HepG2 (cell line): Measurements from ENCODE around the gene GINS2. TPM values are rescaled to one million over a fixed set of nuclear protein-coding genes. Genes with fewer than 3 reads are reported as not detected.

Source experiments
- HOXA7 ChIP-seq: sonication (generic); formaldehyde crosslinking; IDR thresholded peaks from 2 replicates; pipeline ENCODE4 v1.8.1; 2022; ENCODE audit warnings: mild to moderate bottlenecking, missing genetic modification reagents, moderate library complexity
- HOXD1 ChIP-seq: sonication (generic); formaldehyde crosslinking; IDR thresholded peaks from 2 replicates; pipeline ENCODE4 v1.5.0; 2020; ENCODE audit warnings: missing genetic modification reagents
- KLF12 ChIP-seq: sonication (generic); formaldehyde crosslinking; IDR thresholded peaks from 2 replicates; pipeline ENCODE4 v1.4.0; 2020; ENCODE audit warnings: missing genetic modification reagents, borderline replicate concordance
- MAFG ChIP-seq: sonication (generic); formaldehyde crosslinking; IDR thresholded peaks from 2 replicates; pipeline ENCODE4 v1.5.1; 2020; ENCODE audit warnings: mild to moderate bottlenecking, missing genetic modification reagents
- MTF1 ChIP-seq: sonication (generic); formaldehyde crosslinking; IDR thresholded peaks from 2 replicates; pipeline ENCODE4 v1.5.0; 2020; ENCODE audit warnings: missing genetic modification reagents
- MYC ChIP-seq: sonication (generic); formaldehyde crosslinking; IDR thresholded peaks from 2 replicates; pipeline ENCODE4 v1.9.0; 2021; ENCODE audit warnings: missing genetic modification reagents, borderline replicate concordance
- NR1H2 ChIP-seq: sonication (generic); formaldehyde crosslinking; IDR thresholded peaks from 2 replicates; pipeline ENCODE4 v1.8.1; 2022; ENCODE audit warnings: low read depth, missing genetic modification reagents, borderline replicate concordance
- SP5 ChIP-seq: IDR thresholded peaks from 2 replicates; pipeline ENCODE4 v1.6.1; 2016; ENCODE audit warnings: low read depth, borderline replicate concordance
- ZBTB14 ChIP-seq: sonication (generic); formaldehyde crosslinking; IDR thresholded peaks from 2 replicates; pipeline ENCODE4 v1.4.0; 2020; ENCODE audit warnings: missing genetic modification reagents
- ZBTB33 ChIP-seq: sonication (generic); formaldehyde crosslinking; IDR thresholded peaks from 2 replicates; pipeline ENCODE4 v1.4.0; 2020; ENCODE audit warnings: missing genetic modification reagents
- ZFP36L2 ChIP-seq: sonication (generic); formaldehyde crosslinking; IDR thresholded peaks from 2 replicates; pipeline ENCODE4 v1.4.0; 2020; ENCODE audit warnings: missing genetic modification reagents
- ZFP62 ChIP-seq: sonication (generic); formaldehyde crosslinking; IDR thresholded peaks from 2 replicates; pipeline ENCODE4 v1.4.0; 2020; ENCODE audit warnings: missing genetic modification reagents
- ZNF101 ChIP-seq: sonication (generic); formaldehyde crosslinking; IDR thresholded peaks from 2 replicates; pipeline ENCODE4 v1.4.0; 2020; ENCODE audit warnings: mild to moderate bottlenecking, low read depth, missing genetic modification reagents, borderline replicate concordance
- ZNF407 ChIP-seq: sonication (generic); formaldehyde crosslinking; IDR thresholded peaks from one replicate; pipeline ENCODE4 v1.5.1; 2020; ENCODE audit warnings: mild to moderate bottlenecking, missing genetic modification reagents; ENCODE audit errors: not compliant biosample characterization
- ZNF441 ChIP-seq: sonication (generic); formaldehyde crosslinking; IDR thresholded peaks from 2 replicates; pipeline ENCODE4 v1.7.0; 2021; ENCODE audit warnings: missing genetic modification reagents, borderline replicate concordance
- ZNF501 ChIP-seq: sonication (generic); formaldehyde crosslinking; IDR thresholded peaks from 2 replicates; pipeline ENCODE4 v1.5.1; 2020; ENCODE audit warnings: mild to moderate bottlenecking, moderate library complexity, missing genetic modification reagents
- ZNF616 ChIP-seq: sonication (generic); formaldehyde crosslinking; IDR thresholded peaks from 2 replicates; pipeline ENCODE4 v1.5.0; 2020; ENCODE audit warnings: low read depth, mild to moderate bottlenecking, missing genetic modification reagents
- polyA plus RNA-seq, 8 experiments: library from polyadenylated mRNA; depleted of rRNA in 3 of 8; stranded (reverse) in 7 of 8; unstranded in 1 of 8; fragments of >200 nt; fragmentation: Illumina TruSeq in 4 of 8; extraction: Trizol in 4 of 8; gene quantifications; 2 replicates each; pipeline versions ENCODE4 v1.2.1 to v1.2.3, GENCODE V29; 2011 to 2016; ENCODE audit warnings: low read depth in 4 of 8, missing spikeins in 1 of 8, mixed read lengths in 1 of 8; ENCODE audit not compliant: insufficient read depth in 1 of 8
- total RNA-seq, 5 experiments: library from RNA; depleted of rRNA; stranded (reverse); fragments of >200 nt; fragmentation: Illumina TruSeq; extraction: Trizol; gene quantifications; 2 replicates each; pipeline ENCODE4 v1.2.3, GENCODE V29; 2016; ENCODE audit warnings: low read depth in 1 of 5

Gene GINS2
- total and polyA plus RNA-seq, 2 of the 13 experiments (the other 11 are each of a cell fraction or from before 2014, with no cell fraction given): 10.6 to 48.3 TPM

GRCh38 chr16:85634747-85635544 is 53.8 kb downstream of the GINS2 start (continued):
- TF ChIP-seq NR1H2 (CRISPR knock-in tag) (no peak), MYC (CRISPR knock-in tag) (0 out of 2 replicates have a peak, but pooled peaks have one; percentile 15), ZNF616 (CRISPR knock-in tag) (no peak), ZFP62 (no peak), KLF12 (no peak), ZNF501 (CRISPR knock-in tag) (no peak), HOXA7 (CRISPR knock-in tag) (no peak), MTF1 (CRISPR knock-in tag) (no peak), ZNF101 (CRISPR knock-in tag) (no peak), ZNF407 (no peak), HOXD1 (CRISPR knock-in tag) (0 out of 2 replicates have a peak, but pooled peaks have one; percentile 47), ZFP36L2 (CRISPR knock-in tag) (no peak), ZBTB33 (CRISPR knock-in tag) (peak; percentile 39; the same call in 1 of the 2 replicates), SP5 (no peak), MAFG (CRISPR knock-in tag) (no peak), ZBTB14 (CRISPR knock-in tag) (no peak), ZNF441 (CRISPR knock-in tag) (no peak)
